Loucy (cell line): Measurements from ENCODE around the gene DNASE2B.

Source experiments
- H2AFZ ChIP-seq: fragments of 200-600 bp; sonication (generic); 2 replicates; pipeline ENCODE4 v1.6.0; 2016; ENCODE audit warnings: antibody characterized with exemption, mild to moderate bottlenecking, low read length, moderate library complexity
- H3F3A ChIP-seq: fragments of 200-600 bp; 2 replicates; pipeline ENCODE4 v1.6.0; 2016; ENCODE audit warnings: antibody characterized with exemption, low read depth, mild to moderate bottlenecking
- H3K27me3 ChIP-seq: fragments of 200-600 bp; sonication (generic); 2 replicates; pipeline ENCODE4 v1.6.1; 2014; ENCODE audit warnings: low read length, mild to moderate bottlenecking; ENCODE audit not compliant: insufficient read depth, poor library complexity, severe bottlenecking
- H3K36me3 ChIP-seq: fragments of 200-600 bp; sonication (generic); 2 replicates; pipeline ENCODE4 v1.6.1; 2016; ENCODE audit warnings: low read length; ENCODE audit not compliant: insufficient read depth
- H3K4me1 ChIP-seq: fragments of 200-600 bp; sonication (generic); 2 replicates; pipeline ENCODE4 v1.5.1; 2014; ENCODE audit warnings: low read length, mild to moderate bottlenecking; ENCODE audit not compliant: insufficient read depth, poor library complexity, severe bottlenecking
- H3K4me2 ChIP-seq: fragments of 200-600 bp; sonication (generic); 2 replicates; pipeline ENCODE4 v1.6.0; 2014; ENCODE audit warnings: antibody characterized with exemption, low read length, low read depth, mild to moderate bottlenecking; ENCODE audit not compliant: poor library complexity, severe bottlenecking
- H3K4me3 ChIP-seq: fragments of 200-600 bp; sonication (generic); 2 replicates; pipeline ENCODE4 v1.5.1; 2014; ENCODE audit warnings: low read length, mild to moderate bottlenecking, mixed read lengths; ENCODE audit not compliant: poor library complexity, severe bottlenecking
- H3K79me2 ChIP-seq: fragments of 200-600 bp; sonication (generic); 2 replicates; pipeline ENCODE4 v1.6.1; 2014; ENCODE audit warnings: low read length; ENCODE audit not compliant: insufficient read depth
- H3K9ac ChIP-seq: fragments of 200-600 bp; sonication (generic); 2 replicates; pipeline ENCODE4 v1.6.0; 2014; ENCODE audit warnings: mild to moderate bottlenecking, low read depth, low read length, moderate library complexity; ENCODE audit not compliant: poor library complexity, severe bottlenecking
- H3K9me2 ChIP-seq: fragments of 200-600 bp; sonication (generic); replicated peaks from 2 replicates; pipeline ENCODE4 v1.6.1; 2016; ENCODE audit warnings: low read depth, low read length, mixed read lengths
- H3K9me3 ChIP-seq: fragments of 200-600 bp; sonication (generic); 2 replicates; pipeline ENCODE4 v1.6.1; 2014; ENCODE audit warnings: mild to moderate bottlenecking, antibody characterized with exemption, low read length, low read depth; ENCODE audit not compliant: insufficient read depth
- H4K20me1 ChIP-seq: fragments of 200-600 bp; sonication (generic); 2 replicates; pipeline ENCODE4 v1.6.0; 2014; ENCODE audit warnings: antibody characterized with exemption, low read length, mild to moderate bottlenecking; ENCODE audit not compliant: insufficient read depth, poor library complexity, severe bottlenecking
- EZH2phosphoT487 ChIP-seq: fragments of 200-600 bp; IDR thresholded peaks from 2 replicates; pipeline ENCODE4 v1.6.1; 2018; ENCODE audit warnings: antibody characterized with exemption, mild to moderate bottlenecking, moderate library complexity, borderline replicate concordance
- TF ChIP-seq, protein P1 (sequence below): fragments of 200-600 bp; sonication (generic); conservative IDR thresholded peaks from 2 replicates; pipeline ENCODE4 v1.5.1; 2014; ENCODE audit warnings: mild to moderate bottlenecking, antibody characterized with exemption, low read length

The DNASE2B gene

DNA sequence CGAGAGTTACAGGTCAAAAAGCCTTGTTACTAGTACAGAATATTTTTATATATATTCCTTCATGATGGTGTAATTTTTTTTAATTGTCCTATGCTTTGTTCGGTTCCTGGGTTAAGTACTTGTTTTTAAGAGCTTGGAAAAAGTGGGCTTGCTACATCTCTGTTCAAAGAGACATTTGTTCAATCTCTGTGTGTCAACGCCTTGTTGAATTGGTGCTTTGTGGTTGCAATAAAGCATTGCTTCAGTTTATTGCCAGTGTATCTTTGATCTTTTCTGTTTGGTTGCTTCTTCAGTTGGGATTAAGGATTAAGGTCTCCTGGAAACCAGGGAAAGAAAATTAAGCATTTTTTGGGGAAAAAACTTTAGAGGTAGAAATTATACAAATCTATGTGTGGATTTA, 47.7 kb upstream of the DNASE2B start:
- no peaks in the 10 kb centered on the region for H3K9me2 ChIP-seq
- TF ChIP-seq, protein P1, sequence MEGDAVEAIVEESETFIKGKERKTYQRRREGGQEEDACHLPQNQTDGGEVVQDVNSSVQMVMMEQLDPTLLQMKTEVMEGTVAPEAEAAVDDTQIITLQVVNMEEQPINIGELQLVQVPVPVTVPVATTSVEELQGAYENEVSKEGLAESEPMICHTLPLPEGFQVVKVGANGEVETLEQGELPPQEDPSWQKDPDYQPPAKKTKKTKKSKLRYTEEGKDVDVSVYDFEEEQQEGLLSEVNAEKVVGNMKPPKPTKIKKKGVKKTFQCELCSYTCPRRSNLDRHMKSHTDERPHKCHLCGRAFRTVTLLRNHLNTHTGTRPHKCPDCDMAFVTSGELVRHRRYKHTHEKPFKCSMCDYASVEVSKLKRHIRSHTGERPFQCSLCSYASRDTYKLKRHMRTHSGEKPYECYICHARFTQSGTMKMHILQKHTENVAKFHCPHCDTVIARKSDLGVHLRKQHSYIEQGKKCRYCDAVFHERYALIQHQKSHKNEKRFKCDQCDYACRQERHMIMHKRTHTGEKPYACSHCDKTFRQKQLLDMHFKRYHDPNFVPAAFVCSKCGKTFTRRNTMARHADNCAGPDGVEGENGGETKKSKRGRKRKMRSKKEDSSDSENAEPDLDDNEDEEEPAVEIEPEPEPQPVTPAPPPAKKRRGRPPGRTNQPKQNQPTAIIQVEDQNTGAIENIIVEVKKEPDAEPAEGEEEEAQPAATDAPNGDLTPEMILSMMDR: no peak
- TF ChIP-seq EZH2phosphoT487: no peak
- H2AFZ ChIP-seq: no peak overlapping the region
- H3K27me3 ChIP-seq: no peaks in the 10 kb centered on the region
- no peaks in the 10 kb centered on the region for H4K20me1 ChIP-seq
- no peaks in the 10 kb centered on the region for H3K36me3 ChIP-seq
- no peak overlapping the region for H3K4me2 ChIP-seq
- H3K4me1 ChIP-seq: no peaks in the 10 kb centered on the region
- H3K79me2 ChIP-seq: no peaks in the 10 kb centered on the region
- H3F3A ChIP-seq: no peaks in the 10 kb centered on the region
- H3K4me3 ChIP-seq: no peak overlapping the region
- H3K9me3 ChIP-seq: no peaks in the 10 kb centered on the region
- no peak overlapping the region for H3K9ac ChIP-seq

DNA sequence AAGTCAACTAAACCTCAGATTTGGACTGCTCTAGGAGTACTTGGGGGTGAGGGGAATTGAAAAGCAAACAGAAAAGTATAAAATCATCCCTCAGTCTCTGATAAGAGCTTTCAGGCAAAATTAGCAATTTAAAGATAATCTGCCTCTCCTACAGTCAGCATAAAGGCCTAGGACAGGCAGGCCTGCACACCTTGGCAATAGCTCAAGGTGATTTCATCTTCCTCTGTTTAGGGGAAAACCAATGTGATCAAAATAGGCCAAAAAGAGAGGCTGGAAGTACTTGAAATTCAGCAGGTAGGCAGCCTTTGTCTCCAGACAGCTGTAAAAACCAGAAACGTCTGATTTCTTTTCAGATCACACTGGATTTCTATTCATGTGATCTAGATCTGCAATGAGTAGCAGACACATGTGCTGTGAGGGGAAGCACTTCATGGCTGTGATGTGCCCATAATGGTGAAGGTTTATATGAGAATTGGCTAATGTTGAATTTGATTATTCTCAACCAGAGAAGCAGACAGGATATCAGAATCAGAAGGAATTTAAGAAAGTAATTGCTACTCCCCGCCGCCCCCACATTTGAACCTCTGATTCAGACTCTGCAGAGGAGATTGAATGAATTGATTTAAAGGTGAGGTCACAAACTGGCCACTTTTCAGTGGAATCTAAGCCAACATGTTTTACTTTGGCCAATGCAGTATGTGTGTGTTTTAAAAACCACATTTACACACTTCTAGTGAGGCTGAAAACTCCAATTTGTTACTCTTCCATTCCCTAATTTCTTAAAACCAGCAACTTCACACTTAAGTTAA, 45.8 kb upstream of the DNASE2B start:
- no peaks in the 10 kb centered on the region for H3K79me2 ChIP-seq
- no peaks in the 10 kb centered on the region for H3K9me3 ChIP-seq
- no peaks in the 10 kb centered on the region for H3F3A ChIP-seq
- H3K27me3 ChIP-seq: no peaks in the 10 kb centered on the region
- TF ChIP-seq, protein P1: no peak
- no peak for TF ChIP-seq EZH2phosphoT487
- no peak overlapping the region for H3K4me3 ChIP-seq
- no peak overlapping the region for H3K9ac ChIP-seq
- no peaks in the 10 kb centered on the region for H3K36me3 ChIP-seq
- no peaks in the 10 kb centered on the region for H3K4me1 ChIP-seq
- no peak overlapping the region for H2AFZ ChIP-seq
- no peaks in the 10 kb centered on the region for H4K20me1 ChIP-seq
- H3K4me2 ChIP-seq: no peak overlapping the region
- no peaks in the 10 kb centered on the region for H3K9me2 ChIP-seq

DNA sequence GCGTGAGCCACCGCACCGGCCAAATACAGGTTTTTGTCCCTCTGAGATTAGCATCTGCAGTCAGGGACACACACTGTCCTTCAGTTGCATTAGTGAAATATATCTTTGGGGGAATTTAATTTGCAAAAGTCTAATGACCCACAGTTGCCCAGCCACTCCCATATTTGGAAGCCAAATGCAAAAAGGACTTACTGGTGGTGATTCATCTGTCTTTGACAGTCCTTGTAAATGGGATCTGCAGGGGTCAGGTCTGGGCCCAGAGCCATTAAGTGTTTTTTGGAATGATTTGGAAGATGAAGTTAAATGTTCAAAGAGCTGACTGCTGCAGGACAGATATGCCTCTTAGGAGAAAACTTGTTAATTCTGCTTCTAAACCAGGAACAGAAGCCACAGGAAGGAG, 44.6 kb upstream of the DNASE2B start:
- H3F3A ChIP-seq: no peaks in the 10 kb centered on the region
- no peak overlapping the region for H2AFZ ChIP-seq
- no peak overlapping the region for H3K9ac ChIP-seq
- H3K9me3 ChIP-seq: no peaks in the 10 kb centered on the region
- no peaks in the 10 kb centered on the region for H3K79me2 ChIP-seq
- no peaks in the 10 kb centered on the region for H4K20me1 ChIP-seq
- H3K4me3 ChIP-seq: no peak overlapping the region
- no peaks in the 10 kb centered on the region for H3K27me3 ChIP-seq
- H3K4me1 ChIP-seq: no peaks in the 10 kb centered on the region
- H3K4me2 ChIP-seq: no peak overlapping the region
- H3K36me3 ChIP-seq: no peaks in the 10 kb centered on the region
- TF ChIP-seq EZH2phosphoT487: no peak
- TF ChIP-seq, protein P1: no peak
- H3K9me2 ChIP-seq: no peaks in the 10 kb centered on the region
